Astrocyte of the cerebellum (primary cell): ENCODE measurements around the gene SEMA5A.

ENCODE experiments used
- DNase-seq: peaks from one replicate; pipeline ENCODE4 v3.0.0-alpha.2; 2011; ENCODE audit warnings: low read depth
- H3K4me3 ChIP-seq: 2 replicates; pipeline ENCODE4 v1.5.1; 2011; ENCODE audit warnings: mild to moderate bottlenecking, low read depth, low read length, moderate library complexity
- in situ Hi-C: cut with HindIII; loops from 2 replicates; pipeline ENCODE4 v1.10.0; 2017; ENCODE audit warnings: low sequenced_read_pairs
- TF ChIP-seq, protein P1 (sequence below): IDR thresholded peaks from 2 replicates; pipeline ENCODE4 v1.5.1; 2012; ENCODE audit warnings: low read length, low read depth, moderate library complexity, mild to moderate bottlenecking; ENCODE audit errors: missing control alignments

Gene SEMA5A

DNA sequence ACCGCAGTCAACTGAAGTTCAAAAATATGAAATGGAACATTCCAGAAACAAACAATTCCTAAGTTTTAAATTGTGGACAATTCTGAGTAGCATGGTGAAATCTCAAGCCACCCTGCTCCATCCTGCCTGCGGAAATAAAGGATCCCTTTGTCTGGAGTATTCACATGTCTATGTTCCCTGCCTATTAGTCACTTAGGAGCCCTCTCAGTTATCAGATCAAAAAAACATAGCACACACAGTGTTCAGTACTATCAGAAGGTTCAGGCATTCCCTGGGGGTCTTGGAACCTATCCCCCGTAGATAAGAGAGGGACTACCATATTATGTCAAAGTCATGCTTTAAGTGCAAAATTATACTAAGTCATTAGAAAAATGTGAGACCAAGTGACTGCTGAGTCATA, 300.8 kb downstream of the SEMA5A start:
- H3K4me3 ChIP-seq: no peak overlapping the region
- DNase-seq: no peak
- in situ Hi-C loops: no loop called here
- TF ChIP-seq, protein P1, sequence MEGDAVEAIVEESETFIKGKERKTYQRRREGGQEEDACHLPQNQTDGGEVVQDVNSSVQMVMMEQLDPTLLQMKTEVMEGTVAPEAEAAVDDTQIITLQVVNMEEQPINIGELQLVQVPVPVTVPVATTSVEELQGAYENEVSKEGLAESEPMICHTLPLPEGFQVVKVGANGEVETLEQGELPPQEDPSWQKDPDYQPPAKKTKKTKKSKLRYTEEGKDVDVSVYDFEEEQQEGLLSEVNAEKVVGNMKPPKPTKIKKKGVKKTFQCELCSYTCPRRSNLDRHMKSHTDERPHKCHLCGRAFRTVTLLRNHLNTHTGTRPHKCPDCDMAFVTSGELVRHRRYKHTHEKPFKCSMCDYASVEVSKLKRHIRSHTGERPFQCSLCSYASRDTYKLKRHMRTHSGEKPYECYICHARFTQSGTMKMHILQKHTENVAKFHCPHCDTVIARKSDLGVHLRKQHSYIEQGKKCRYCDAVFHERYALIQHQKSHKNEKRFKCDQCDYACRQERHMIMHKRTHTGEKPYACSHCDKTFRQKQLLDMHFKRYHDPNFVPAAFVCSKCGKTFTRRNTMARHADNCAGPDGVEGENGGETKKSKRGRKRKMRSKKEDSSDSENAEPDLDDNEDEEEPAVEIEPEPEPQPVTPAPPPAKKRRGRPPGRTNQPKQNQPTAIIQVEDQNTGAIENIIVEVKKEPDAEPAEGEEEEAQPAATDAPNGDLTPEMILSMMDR: no peak

DNA sequence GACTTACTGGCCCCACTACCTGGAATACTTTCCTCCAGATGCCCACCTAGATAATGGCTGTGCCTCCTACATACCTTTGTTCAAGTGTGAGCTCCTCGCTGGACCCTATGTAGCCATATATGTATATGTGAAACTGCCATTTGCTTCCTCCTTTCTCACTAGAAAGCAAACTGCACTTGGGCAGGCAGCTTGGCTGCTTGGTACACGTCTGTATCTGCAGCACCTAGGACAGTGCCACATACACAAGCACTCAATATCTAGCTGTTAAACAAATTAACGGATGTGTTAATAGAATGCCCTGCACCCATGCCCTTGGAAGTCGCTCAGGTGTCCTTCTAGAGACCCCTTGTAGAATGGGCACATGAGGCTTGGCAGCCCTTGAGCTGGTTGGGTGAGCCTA, 301.5 kb downstream of the SEMA5A start:
- in situ Hi-C loops: no loop called here
- TF ChIP-seq, protein P1: no peak
- no peak overlapping the region for H3K4me3 ChIP-seq
- no peak for DNase-seq

DNA sequence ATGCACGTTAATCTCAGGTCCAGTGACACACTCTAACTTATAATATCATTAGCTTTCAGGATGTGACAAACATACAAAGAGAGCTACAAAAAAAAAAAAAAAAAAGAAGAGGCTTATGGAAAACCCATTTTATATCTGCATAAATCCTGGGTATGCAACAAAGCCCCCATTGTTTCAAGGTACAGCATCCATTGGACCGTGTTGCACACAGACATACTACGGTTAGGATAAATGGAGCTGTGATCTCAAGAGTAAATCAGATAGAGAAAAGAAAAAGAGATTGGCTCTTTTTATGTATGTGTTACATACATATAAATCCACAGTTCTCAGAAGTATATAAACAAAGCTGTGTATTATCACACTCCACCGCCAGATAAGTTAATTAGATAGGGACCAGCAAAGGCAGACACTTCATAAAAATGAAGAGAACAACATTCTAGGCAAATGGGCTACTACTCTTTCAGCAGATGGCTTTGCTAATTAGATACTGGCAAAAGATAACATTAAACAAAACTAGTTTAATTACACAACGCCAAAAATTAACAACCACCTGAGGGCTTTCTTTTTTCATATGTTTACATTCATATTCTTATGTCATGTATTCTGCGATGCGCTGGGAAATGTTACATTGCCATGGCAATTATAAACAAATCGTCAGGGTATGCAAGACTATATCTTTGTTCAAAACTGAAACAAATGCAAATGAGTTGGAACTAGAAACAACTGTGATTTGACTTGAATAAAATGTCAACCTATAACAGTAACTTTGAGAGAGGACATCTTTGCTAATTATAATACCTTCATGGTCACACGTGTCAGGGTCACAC, 304.2 kb downstream of the SEMA5A start:
- in situ Hi-C loops: no loop called here
- H3K4me3 ChIP-seq: no peak overlapping the region
- no peak for DNase-seq
- TF ChIP-seq, protein P1: no peak

DNA sequence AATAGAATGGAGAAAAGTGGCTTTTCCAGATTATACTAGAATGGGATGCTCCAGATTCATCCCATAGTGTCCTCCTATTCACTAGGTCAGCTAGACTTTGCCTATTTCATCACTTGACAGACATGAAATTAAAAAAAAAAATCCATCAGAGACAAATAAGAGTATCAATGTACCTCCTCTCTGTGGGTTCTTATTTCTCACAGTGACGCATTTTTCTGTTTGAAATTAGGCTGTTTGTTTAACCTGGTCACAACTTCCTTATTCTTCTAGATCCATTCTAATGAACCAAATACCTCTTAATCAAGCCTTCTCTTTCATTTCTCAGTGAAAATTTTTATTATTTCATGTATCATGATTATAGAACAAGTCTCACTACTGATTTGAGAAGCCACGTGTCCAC, 305.4 kb downstream of the SEMA5A start:
- in situ Hi-C loops: no loop called here
- no peak overlapping the region for H3K4me3 ChIP-seq
- DNase-seq: no peak
- TF ChIP-seq, protein P1: no peak

DNA sequence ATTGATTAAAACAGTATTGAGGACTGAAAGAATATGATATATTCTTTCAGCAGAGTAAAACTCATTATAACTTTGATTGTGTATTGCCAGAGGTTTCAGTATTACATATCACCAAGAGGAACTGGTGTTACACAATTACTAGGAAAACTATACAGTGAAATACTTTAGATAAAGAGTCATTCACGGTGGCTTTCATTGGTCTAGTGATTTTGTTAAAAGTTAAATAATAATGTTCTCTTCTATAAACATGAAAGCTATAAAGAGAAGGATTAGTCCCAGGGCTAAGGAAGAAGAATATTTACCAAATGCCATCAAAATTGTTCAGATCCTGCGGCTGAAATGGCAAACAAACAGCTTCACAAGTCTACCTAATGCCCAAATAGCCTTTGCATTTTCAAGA, 306.2 kb downstream of the SEMA5A start:
- TF ChIP-seq, protein P1: no peak
- in situ Hi-C loops: no loop called here
- no peak for DNase-seq
- no peak overlapping the region for H3K4me3 ChIP-seq

DNA sequence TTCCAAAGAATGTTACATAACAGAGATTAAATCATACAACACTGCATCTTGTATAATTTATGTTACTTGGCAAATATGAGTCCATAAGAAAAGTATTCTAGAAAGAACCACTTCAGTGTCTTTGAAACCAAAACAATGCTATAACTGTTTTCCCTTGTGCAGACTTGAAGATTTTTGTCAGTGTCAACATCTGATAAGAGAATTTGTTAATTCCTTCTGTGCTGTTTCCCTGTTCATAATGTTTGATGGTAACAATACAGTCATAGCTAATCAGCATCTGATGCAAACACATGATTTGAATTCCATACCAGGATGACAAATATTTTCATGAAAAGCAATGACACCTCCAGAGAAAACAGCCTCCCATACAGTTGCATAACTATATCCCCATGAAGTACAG, 306.8 kb downstream of the SEMA5A start:
- TF ChIP-seq, protein P1: no peak
- in situ Hi-C loops: no loop called here
- DNase-seq: no peak
- H3K4me3 ChIP-seq: no peak overlapping the region

DNA sequence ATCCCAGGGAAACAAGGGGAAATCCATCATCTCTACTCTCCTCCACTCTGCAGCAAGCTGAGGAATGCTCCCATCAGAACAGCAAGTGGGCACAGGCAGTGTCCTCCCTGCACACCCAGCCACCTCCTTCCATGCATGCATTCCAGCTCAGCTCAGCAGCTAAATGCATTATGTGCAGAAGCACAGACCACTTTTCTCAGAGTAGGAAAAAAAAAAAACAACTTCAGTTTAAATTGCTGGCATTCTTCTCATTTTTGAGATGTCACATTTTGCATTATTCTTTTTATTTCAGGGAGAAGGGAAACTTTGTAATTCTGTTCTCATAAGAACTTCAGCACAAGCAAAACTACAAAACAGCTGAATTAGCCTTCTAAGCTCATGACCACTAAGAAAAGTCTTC, 312.2 kb downstream of the SEMA5A start:
- TF ChIP-seq, protein P1: no peak
- in situ Hi-C loops: no loop called here
- DNase-seq: peak; percentile 4
- H3K4me3 ChIP-seq: no peak overlapping the region
